ENCODE results near the gene GALM.

GRCh38 chr2:38668779-38669479, 3.0 kb downstream of the GALM start:
- TF ChIP-seq CTCF (IDR thresholded peaks at IDR 0.05), result no peak
- no peak for TF ChIP-seq POLR2A (IDR thresholded peaks at IDR 0.05)

Data from uterus (tissue), 2 donors.